ENCODE data around the gene SH3RF1. TPM values are rescaled to one million over a fixed set of nuclear protein-coding genes. Genes with fewer than 3 reads are reported as not detected.

Gene SH3RF1
- total RNA-seq, 2 donors from 2014 or later, result 7.8 to 12.4 TPM

- no peak for TF ChIP-seq CTCF (IDR thresholded peaks at IDR 0.05)
- H3K4me1 ChIP-seq, result no peaks in the 10 kb centered on the region
- no peak overlapping the region for H3K27ac ChIP-seq
- H3K4me3 ChIP-seq, result no peak overlapping the region
- H3K27me3 ChIP-seq, result no peaks in the 10 kb centered on the region
- H3K9me3 ChIP-seq, result no peaks in the 10 kb centered on the region
- H3K36me3 ChIP-seq, result no peaks in the 10 kb centered on the region
- no peak for DNase-seq (ENCODE audit: low spot score)
These were observed 117.9 kb downstream of the SH3RF1 start for GRCh38 chr4:169152899-169153298.

- Histone ChIP-seq H3K4me1 (no peaks in the 10 kb centered on the region), H3K36me3 (no peaks in the 10 kb centered on the region), H3K27me3 (no peaks in the 10 kb centered on the region), H3K27ac (no peak overlapping the region), H3K4me3 (no peak overlapping the region), H3K9me3 (no peaks in the 10 kb centered on the region)
- no peak for TF ChIP-seq CTCF (IDR thresholded peaks at IDR 0.05)
- DNase-seq (ENCODE audit: low spot score), result no peak
These were observed 118.7 kb downstream of the SH3RF1 start for GRCh38 chr4:169152098-169152497.

DNA sequence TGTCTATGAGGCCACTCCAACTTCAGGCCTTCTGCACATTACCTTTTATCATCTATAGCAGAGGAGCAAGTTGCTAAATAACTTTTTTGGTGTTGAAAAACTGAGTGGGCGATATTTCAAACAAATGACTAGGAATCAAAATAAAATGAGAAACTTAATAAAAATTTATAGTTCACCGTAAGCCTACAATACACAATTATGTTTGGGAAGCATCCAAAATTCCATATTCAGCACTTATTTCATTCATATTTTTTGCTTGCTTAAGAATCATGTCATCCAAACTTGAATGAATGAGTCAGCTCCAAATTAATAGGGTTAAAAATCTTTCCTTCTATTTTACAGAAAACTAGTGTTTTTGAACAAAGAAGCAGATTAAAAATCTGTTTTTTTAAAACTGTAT is 119.1 kb downstream of the SH3RF1 start:
- Histone ChIP-seq H3K4me3 (no peak overlapping the region), H3K36me3 (no peaks in the 10 kb centered on the region), H3K4me1 (no peaks in the 10 kb centered on the region), H3K27ac (no peak overlapping the region), H3K9me3 (no peaks in the 10 kb centered on the region), H3K27me3 (no peaks in the 10 kb centered on the region)
- no peak for TF ChIP-seq CTCF (IDR thresholded peaks at IDR 0.05)
- DNase-seq (ENCODE audit: low spot score), result no peak

GRCh38 chr4:169150806-169151205 is 120.0 kb downstream of the SH3RF1 start:
- no peak for TF ChIP-seq CTCF (IDR thresholded peaks at IDR 0.05)

DNA sequence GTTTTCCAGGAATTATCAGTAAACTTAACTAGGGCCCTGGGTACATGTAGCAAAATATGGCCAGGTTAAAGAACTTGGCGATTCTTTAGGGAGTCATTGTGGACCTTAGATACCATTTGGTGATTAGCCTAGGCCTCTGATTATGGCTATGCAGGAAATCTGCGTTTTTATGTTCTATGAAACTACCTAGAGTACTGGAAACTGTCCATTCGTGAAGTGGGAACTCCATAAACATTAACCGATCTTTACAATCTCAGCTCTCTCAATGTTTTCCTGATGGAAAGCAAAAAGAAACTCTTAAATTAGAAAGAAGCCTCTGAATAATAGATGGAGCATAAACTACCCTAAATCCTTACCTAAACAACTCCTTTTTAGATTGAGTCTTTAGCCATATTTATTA is 121.9 kb downstream of the SH3RF1 start:
- H3K4me3 ChIP-seq, result no peak overlapping the region
- no peak for DNase-seq (ENCODE audit: low spot score)
- H3K27ac ChIP-seq, result peak overlapping the region in 1 of 2 donors; percentile 5
- H3K36me3 ChIP-seq, result no peaks in the 10 kb centered on the region
- H3K4me1 ChIP-seq, result no peaks in the 10 kb centered on the region
- no peak for TF ChIP-seq CTCF (IDR thresholded peaks at IDR 0.05)
- no peaks in the 10 kb centered on the region for H3K9me3 ChIP-seq
- H3K27me3 ChIP-seq, result no peaks in the 10 kb centered on the region

More at GRCh38 chr4:169150806-169151205, 120.0 kb downstream of the SH3RF1 start:
- no peaks in the 10 kb centered on the region for H3K36me3 ChIP-seq
- no peaks in the 10 kb centered on the region for H3K4me1 ChIP-seq
- H3K9me3 ChIP-seq, result no peaks in the 10 kb centered on the region
- H3K27ac ChIP-seq, result no peak overlapping the region
- no peak for DNase-seq (ENCODE audit: low spot score)
- no peaks in the 10 kb centered on the region for H3K27me3 ChIP-seq
- no peak overlapping the region for H3K4me3 ChIP-seq

DNA sequence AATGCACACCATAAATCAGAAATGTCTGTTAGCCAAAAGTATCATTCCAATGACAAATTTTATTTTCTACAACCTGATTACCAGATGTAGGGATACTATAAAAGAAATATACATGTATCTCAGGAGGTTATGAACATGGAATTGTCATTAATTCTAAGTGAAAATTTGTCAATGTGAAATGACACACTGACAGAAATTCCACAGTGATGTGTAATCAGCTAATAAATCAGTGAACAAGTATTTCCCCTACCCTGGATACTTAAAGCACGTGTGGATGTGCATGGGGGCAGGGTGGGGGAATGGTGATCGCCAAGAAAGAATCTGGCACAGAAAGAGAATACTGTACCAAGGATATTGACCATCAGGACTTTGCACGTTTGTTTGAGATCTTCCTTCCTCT is 123.6 kb downstream of the SH3RF1 start:
- Histone ChIP-seq H3K4me3 (no peak overlapping the region), H3K4me1 (no peaks in the 10 kb centered on the region), H3K36me3 (no peaks in the 10 kb centered on the region), H3K9me3 (no peaks in the 10 kb centered on the region), H3K27me3 (no peaks in the 10 kb centered on the region), H3K27ac (no peak overlapping the region)
- TF ChIP-seq CTCF (IDR thresholded peaks at IDR 0.05), result no peak
- DNase-seq (ENCODE audit: low spot score), result no peak

All from right atrium auricular region (tissue), 2 donors.